HG03066 (cell line): Measurements from ENCODE around the gene RARS2.
A peak's percentile ranks its signal among the peaks of the same experiment; 100 is the strongest.
"Not testable (repeated sequence)": the region's sequence is repeated elsewhere in the genome, so short reads cannot be mapped to it uniquely, and the experiment has no call there.

Source experiments
- ATAC-seq: cut with Tn5 transposase; IDR thresholded peaks from one replicate; pipeline ENCODE4 v1.9.1; 2021; ENCODE audit warnings: low read depth; ENCODE audit not compliant: unreplicated experiment

RARS2 gene

GRCh38 chr6:87589693-87590416, at the start of gene RARS2, which contains the start of gene ORC3:
RARS2 (minus strand) TSS chr6:87589987; CDS start chr6:87589957, 30 bp downstream.
ORC3 (plus strand) TSS chr6:87590135; CDS start chr6:87590169, 34 bp downstream.
- ATAC-seq = peak; percentile 100

GRCh38 chr6:87639373-87639772, 49.6 kb upstream of the RARS2 start:
- ATAC-seq = no peak

- no peak for ATAC-seq
Observed at GRCh38 chr6:87637106-87637505, 47.3 kb upstream of the RARS2 start.

- no peak for ATAC-seq
Observed at GRCh38 chr6:87636315-87636714, 46.5 kb upstream of the RARS2 start.

GRCh38 chr6:87633851-87634250, 44.1 kb upstream of the RARS2 start:
- ATAC-seq = no peak

- no peak for ATAC-seq
Observed at GRCh38 chr6:87630746-87631145, 41.0 kb upstream of the RARS2 start.

GRCh38 chr6:87628881-87629280, 39.1 kb upstream of the RARS2 start:
- no peak for ATAC-seq

GRCh38 chr6:87628424-87628823, 38.6 kb upstream of the RARS2 start:
- no peak for ATAC-seq

GRCh38 chr6:87623248-87623647, 33.5 kb upstream of the RARS2 start:
- no peak for ATAC-seq

GRCh38 chr6:87618531-87618930, 28.7 kb upstream of the RARS2 start:
- no peak for ATAC-seq

- no peak for ATAC-seq
Observed at GRCh38 chr6:87617405-87617804, 27.6 kb upstream of the RARS2 start.

GRCh38 chr6:87613018-87613417, 23.2 kb upstream of the RARS2 start:
- ATAC-seq = not testable (repeated sequence)

- no peak for ATAC-seq
Observed at GRCh38 chr6:87608802-87609201, 19.0 kb upstream of the RARS2 start.

GRCh38 chr6:87606199-87606598, 16.4 kb upstream of the RARS2 start:
- no peak for ATAC-seq

- no peak for ATAC-seq
Observed at GRCh38 chr6:87600576-87600975, 10.8 kb upstream of the RARS2 start.

- ATAC-seq = no peak
Observed at GRCh38 chr6:87590990-87591389, 1.2 kb upstream of the RARS2 start.

GRCh38 chr6:87590417-87590880, 662 bp upstream of the RARS2 start:
- no peak for ATAC-seq

- no peak for ATAC-seq
Observed at GRCh38 chr6:87588756-87589407, 905 bp downstream of the RARS2 start.

- no peak for ATAC-seq
Observed at GRCh38 chr6:87586371-87587077, 3.3 kb downstream of the RARS2 start.

- no peak for ATAC-seq
Observed at GRCh38 chr6:87583822-87584221, 6.0 kb downstream of the RARS2 start.

GRCh38 chr6:87575423-87575822, 14.4 kb downstream of the RARS2 start:
- no peak for ATAC-seq
